ENCODE results near the gene ATP6V0C.
"Not testable (repeated sequence)": the region's sequence is repeated elsewhere in the genome, so short reads cannot be mapped to it uniquely, and the experiment has no call there.

The ATP6V0C gene

DNA sequence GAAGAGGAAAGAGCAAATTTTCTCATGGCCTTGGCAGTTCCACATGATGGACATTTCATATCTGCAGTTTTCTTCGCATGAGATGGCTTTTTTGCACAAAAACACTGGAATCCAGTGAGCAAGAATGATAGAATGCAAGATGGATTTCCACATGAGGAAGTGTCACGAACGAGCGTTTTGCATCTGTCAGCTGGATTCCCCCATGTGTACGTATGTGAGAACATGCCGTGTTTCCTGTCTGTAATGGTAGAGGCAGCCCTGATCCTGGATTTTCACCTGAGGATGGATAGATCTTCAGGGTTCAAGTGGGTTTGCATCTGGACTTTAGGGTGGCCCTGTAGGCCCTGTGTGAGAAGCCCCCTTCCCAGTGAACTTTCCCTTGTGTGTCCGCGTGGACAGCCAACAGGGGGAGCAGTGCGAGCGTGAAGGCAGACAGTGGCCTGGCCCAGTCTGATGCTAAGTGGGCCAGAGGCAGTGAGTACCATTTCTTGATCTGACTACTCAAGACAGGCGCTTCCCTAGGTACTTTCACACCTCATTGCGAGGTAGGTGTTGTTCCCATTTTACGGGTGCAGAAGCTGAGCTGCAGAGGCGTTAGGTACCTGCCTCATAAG is 26.2 kb downstream of the ATP6V0C start:
- Histone ChIP-seq H3K4me2 (ENCODE audit: low read length) (peak overlapping the region; percentile 76), H3K4me3 (ENCODE audit: low read length) (peak overlapping the region; percentile 75), H3K79me2 (ENCODE audit: control insufficient read depth, low read length) (peaks cover 53% of the 10 kb centered on the region), H3K4me1 (ENCODE audit: control insufficient read depth, low read length) (peaks cover 35% of the 10 kb centered on the region), H3K36me3 (ENCODE audit: control insufficient read depth, low read length) (peaks cover 17% of the 10 kb centered on the region)
- H3F3A ChIP-seq (ENCODE audit: control insufficient read depth, insufficient read depth); H3K27ac ChIP-seq (ENCODE audit: low read depth, low read length); H4K20me1 ChIP-seq (ENCODE audit: control insufficient read depth, insufficient read depth, low read depth, low read length); H3K9me2 ChIP-seq (replicated peaks; ENCODE audit: control insufficient read depth, low read length); H3K9me3 ChIP-seq (ENCODE audit: control insufficient read depth, insufficient read depth, low read length); H3K27me3 ChIP-seq (ENCODE audit: control insufficient read depth, low read length): not testable (repeated sequence)
- TF ChIP-seq, protein P1, sequence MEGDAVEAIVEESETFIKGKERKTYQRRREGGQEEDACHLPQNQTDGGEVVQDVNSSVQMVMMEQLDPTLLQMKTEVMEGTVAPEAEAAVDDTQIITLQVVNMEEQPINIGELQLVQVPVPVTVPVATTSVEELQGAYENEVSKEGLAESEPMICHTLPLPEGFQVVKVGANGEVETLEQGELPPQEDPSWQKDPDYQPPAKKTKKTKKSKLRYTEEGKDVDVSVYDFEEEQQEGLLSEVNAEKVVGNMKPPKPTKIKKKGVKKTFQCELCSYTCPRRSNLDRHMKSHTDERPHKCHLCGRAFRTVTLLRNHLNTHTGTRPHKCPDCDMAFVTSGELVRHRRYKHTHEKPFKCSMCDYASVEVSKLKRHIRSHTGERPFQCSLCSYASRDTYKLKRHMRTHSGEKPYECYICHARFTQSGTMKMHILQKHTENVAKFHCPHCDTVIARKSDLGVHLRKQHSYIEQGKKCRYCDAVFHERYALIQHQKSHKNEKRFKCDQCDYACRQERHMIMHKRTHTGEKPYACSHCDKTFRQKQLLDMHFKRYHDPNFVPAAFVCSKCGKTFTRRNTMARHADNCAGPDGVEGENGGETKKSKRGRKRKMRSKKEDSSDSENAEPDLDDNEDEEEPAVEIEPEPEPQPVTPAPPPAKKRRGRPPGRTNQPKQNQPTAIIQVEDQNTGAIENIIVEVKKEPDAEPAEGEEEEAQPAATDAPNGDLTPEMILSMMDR (IDR thresholded peaks at IDR 0.05; ENCODE audit: low read depth, low read length, poor library complexity, severe bottlenecking): peak; percentile 63

DNA sequence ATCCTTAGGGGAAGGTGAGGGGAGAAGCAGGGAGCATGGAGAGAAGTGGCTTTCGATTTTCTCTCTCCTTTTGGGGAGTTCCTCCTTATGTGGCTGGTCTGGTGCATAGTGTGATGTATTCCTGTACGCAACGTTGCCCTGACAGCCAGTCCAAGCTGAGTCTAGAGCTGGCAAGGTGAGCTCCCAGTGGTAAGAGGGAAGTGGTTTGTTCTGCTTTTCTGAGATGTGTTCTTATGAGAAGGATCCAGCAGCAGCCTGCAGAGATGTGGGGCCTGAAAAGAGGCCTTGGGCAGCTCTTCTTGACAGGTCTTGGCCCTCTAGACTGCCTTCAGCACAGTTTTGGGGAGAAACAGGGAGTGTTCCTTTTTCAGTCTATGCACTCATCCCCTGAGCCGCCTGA is 27.2 kb downstream of the ATP6V0C start:
- peaks cover 63% of the 10 kb centered on the region for H3K79me2 ChIP-seq (ENCODE audit: control insufficient read depth, low read length)
- peak overlapping the region; percentile 20; the same call in 1 of the 2 replicates for H3K4me3 ChIP-seq (ENCODE audit: low read length)
- not testable (repeated sequence) for H3K27me3 ChIP-seq (ENCODE audit: control insufficient read depth, low read length); H3K9me3 ChIP-seq (ENCODE audit: control insufficient read depth, insufficient read depth, low read length); H4K20me1 ChIP-seq (ENCODE audit: control insufficient read depth, insufficient read depth, low read depth, low read length); H3K27ac ChIP-seq (ENCODE audit: low read depth, low read length); H3K9me2 ChIP-seq (replicated peaks; ENCODE audit: control insufficient read depth, low read length); H3F3A ChIP-seq (ENCODE audit: control insufficient read depth, insufficient read depth)
- H3K4me2 ChIP-seq (ENCODE audit: low read length): peak overlapping the region; percentile 76
- peaks cover 17% of the 10 kb centered on the region for H3K36me3 ChIP-seq (ENCODE audit: control insufficient read depth, low read length)
- peaks cover 35% of the 10 kb centered on the region for H3K4me1 ChIP-seq (ENCODE audit: control insufficient read depth, low read length)

DNA sequence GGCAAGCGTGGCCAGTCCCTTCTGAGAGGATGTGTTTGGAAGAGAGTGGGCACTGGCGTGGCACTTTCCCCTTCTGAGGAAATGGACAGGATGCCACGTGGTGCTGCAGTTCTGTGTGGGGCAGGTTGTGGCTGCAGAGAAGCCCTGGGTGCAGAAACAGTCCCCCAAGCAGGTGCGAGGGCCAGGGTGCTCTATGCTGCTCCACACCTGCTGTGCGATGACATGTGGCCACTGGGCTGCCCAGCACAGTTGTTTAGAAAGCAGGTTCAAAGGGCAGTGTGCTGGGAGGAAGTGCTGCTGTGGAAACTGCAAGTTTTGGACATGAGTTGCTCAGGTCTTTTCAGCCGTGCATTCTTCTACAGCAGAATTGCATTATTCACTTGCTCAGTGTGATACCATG is 27.7 kb downstream of the ATP6V0C start:
- Histone ChIP-seq H3K4me1 (ENCODE audit: control insufficient read depth, low read length) (peaks cover 33% of the 10 kb centered on the region), H3K4me3 (ENCODE audit: low read length) (peak overlapping the region; percentile 20; the same call in 1 of the 2 replicates), H3K36me3 (ENCODE audit: control insufficient read depth, low read length) (peaks cover 17% of the 10 kb centered on the region), H3K4me2 (ENCODE audit: low read length) (peak overlapping the region; percentile 76), H3K79me2 (ENCODE audit: control insufficient read depth, low read length) (peaks cover 67% of the 10 kb centered on the region)
- H3K9me2 ChIP-seq (replicated peaks; ENCODE audit: control insufficient read depth, low read length); H3F3A ChIP-seq (ENCODE audit: control insufficient read depth, insufficient read depth); H3K27ac ChIP-seq (ENCODE audit: low read depth, low read length); H3K27me3 ChIP-seq (ENCODE audit: control insufficient read depth, low read length); H4K20me1 ChIP-seq (ENCODE audit: control insufficient read depth, insufficient read depth, low read depth, low read length); H3K9me3 ChIP-seq (ENCODE audit: control insufficient read depth, insufficient read depth, low read length): not testable (repeated sequence)

DNA sequence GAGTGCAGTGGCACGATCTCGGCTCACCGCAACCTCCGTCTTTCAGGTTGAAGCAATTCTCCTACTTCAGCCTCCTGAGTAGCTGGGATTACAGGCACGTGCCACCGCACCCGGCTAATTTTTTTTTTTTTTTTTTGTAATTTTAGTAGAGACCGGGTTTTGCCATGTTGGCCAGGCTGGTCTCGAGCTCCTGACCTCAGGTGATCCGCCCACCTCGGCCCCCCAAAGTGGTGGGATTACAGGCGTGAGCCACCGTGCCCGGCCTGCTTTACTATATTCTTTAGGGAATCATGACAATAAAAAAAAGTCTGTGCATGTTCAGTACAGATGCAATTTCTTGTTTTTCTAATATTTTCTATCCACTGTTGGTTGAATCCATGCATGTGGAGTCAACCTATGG is 30.0 kb downstream of the ATP6V0C start:
- Histone ChIP-seq H3K36me3 (ENCODE audit: control insufficient read depth, low read length) (peaks cover 17% of the 10 kb centered on the region), H3K4me1 (ENCODE audit: control insufficient read depth, low read length) (peaks cover 28% of the 10 kb centered on the region), H3K79me2 (ENCODE audit: control insufficient read depth, low read length) (peaks cover 66% of the 10 kb centered on the region)
- H3K27ac ChIP-seq (ENCODE audit: low read depth, low read length); H3K4me2 ChIP-seq (ENCODE audit: low read length); H3F3A ChIP-seq (ENCODE audit: control insufficient read depth, insufficient read depth); H3K9me3 ChIP-seq (ENCODE audit: control insufficient read depth, insufficient read depth, low read length); H3K9me2 ChIP-seq (replicated peaks; ENCODE audit: control insufficient read depth, low read length); H3K4me3 ChIP-seq (ENCODE audit: low read length); H4K20me1 ChIP-seq (ENCODE audit: control insufficient read depth, insufficient read depth, low read depth, low read length); H3K27me3 ChIP-seq (ENCODE audit: control insufficient read depth, low read length): not testable (repeated sequence)

DNA sequence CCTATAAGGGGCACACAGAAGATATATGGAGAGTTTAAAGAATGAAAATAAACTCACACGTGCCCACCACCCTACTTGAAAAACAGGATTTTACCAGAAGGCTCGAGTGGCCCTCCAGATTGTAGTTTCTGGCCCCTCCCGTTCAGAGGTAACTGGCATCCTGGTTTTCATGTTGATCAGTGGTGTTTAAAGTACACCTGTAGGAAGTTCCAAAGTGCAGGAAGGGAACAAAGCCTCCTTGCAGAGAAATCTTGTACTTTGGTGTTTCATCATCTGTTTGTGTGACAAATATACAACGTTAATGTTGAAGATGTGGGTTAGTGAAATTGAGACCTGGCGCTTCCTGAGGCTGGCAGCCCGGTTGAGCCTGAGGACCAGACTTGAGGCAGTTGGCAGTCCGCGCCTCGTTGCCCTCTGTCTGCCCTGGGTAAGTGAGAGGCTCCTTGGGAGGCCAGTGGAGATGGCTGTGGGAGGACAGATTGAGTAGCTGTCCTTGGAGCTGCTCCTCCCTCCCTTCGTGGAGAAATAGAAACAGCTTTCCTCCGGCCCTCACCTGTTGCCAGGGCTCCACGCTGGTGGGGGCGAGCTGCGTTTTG is 36.6 kb downstream of the ATP6V0C start:
- not testable (repeated sequence) for H3K9me2 ChIP-seq (replicated peaks; ENCODE audit: control insufficient read depth, low read length); H3K4me3 ChIP-seq (ENCODE audit: low read length); H3K9me3 ChIP-seq (ENCODE audit: control insufficient read depth, insufficient read depth, low read length); H3K27ac ChIP-seq (ENCODE audit: low read depth, low read length); H3F3A ChIP-seq (ENCODE audit: control insufficient read depth, insufficient read depth); H3K27me3 ChIP-seq (ENCODE audit: control insufficient read depth, low read length); H3K36me3 ChIP-seq (ENCODE audit: control insufficient read depth, low read length); H3K4me1 ChIP-seq (ENCODE audit: control insufficient read depth, low read length); H3K4me2 ChIP-seq (ENCODE audit: low read length); H4K20me1 ChIP-seq (ENCODE audit: control insufficient read depth, insufficient read depth, low read depth, low read length)
- peaks cover 20% of the 10 kb centered on the region for H3K79me2 ChIP-seq (ENCODE audit: control insufficient read depth, low read length)

DNA sequence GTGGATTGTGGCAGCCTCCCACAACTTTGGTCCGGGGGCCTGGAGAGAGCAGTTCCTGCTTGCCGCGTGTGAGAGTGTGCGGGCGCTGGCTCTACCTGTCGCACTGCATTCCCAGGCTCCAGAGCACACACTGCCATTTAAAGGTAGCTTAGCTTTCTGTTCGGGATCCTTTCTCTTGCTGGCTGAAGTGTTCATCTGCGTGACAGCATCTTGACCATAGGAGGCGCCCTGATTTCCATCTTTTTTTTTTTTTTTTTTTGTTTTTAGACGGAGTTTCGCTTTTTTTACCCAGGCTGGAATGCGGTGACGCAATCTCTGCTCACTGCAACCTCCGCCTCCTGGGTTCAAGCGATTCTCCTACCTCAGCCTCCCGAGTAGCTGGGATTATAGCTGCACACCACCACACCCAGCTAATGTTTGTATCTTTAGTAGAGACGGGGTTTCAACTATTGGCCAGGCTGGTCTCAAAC is 37.7 kb downstream of the ATP6V0C start:
- H3K27me3 ChIP-seq (ENCODE audit: control insufficient read depth, low read length); H3K79me2 ChIP-seq (ENCODE audit: control insufficient read depth, low read length); H4K20me1 ChIP-seq (ENCODE audit: control insufficient read depth, insufficient read depth, low read depth, low read length); H3K9me3 ChIP-seq (ENCODE audit: control insufficient read depth, insufficient read depth, low read length); H3K4me2 ChIP-seq (ENCODE audit: low read length); H3K36me3 ChIP-seq (ENCODE audit: control insufficient read depth, low read length); H3K4me3 ChIP-seq (ENCODE audit: low read length); H3K4me1 ChIP-seq (ENCODE audit: control insufficient read depth, low read length); H3K9me2 ChIP-seq (replicated peaks; ENCODE audit: control insufficient read depth, low read length); H3F3A ChIP-seq (ENCODE audit: control insufficient read depth, insufficient read depth); H3K27ac ChIP-seq (ENCODE audit: low read depth, low read length): not testable (repeated sequence)

DNA sequence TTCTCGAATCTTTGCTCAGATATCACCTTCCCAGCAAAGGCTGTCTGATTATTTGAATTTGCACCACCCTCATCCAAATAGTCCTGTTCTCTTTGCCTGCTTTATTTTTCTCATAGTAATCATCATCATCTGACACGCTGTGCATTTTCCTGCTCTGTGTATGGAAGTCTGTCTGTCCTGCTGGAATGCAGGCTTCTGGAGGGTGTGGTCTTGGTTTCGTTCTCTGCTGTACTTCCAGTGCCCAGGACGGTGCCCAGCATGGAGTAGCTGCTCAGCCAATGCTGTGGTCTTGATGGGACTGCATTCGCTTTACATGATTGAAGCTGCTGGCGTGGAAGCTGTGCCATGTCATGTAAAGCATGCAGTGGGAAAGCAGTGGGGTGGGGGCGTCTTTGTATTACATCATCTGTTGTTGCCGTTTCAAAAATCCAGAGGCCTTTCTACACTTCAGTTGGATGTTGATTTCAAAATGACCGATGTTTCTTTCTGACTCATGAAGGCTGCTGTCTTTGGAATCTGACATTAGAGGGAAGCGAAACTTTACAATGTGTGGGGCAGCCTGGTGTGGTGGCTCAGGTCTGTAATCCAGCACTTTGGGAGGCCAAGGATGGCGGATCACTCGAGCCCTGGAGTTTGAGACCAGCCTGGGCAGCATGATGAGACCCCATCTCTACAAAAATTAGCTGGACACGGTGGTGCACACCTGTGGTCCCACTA is 41.1 kb downstream of the ATP6V0C start:
- H4K20me1 ChIP-seq (ENCODE audit: control insufficient read depth, insufficient read depth, low read depth, low read length); H3K27ac ChIP-seq (ENCODE audit: low read depth, low read length); H3K36me3 ChIP-seq (ENCODE audit: control insufficient read depth, low read length); H3K9me2 ChIP-seq (replicated peaks; ENCODE audit: control insufficient read depth, low read length); H3K79me2 ChIP-seq (ENCODE audit: control insufficient read depth, low read length); H3K4me1 ChIP-seq (ENCODE audit: control insufficient read depth, low read length); H3K9me3 ChIP-seq (ENCODE audit: control insufficient read depth, insufficient read depth, low read length); H3K27me3 ChIP-seq (ENCODE audit: control insufficient read depth, low read length); H3F3A ChIP-seq (ENCODE audit: control insufficient read depth, insufficient read depth); H3K4me3 ChIP-seq (ENCODE audit: low read length); H3K4me2 ChIP-seq (ENCODE audit: low read length): not testable (repeated sequence)

Data from DOHH2 (cell line).